Articular chondrocyte of knee joint (primary cell): ENCODE results near the gene NAPSA. TPM values are rescaled to one million over a fixed set of nuclear protein-coding genes. Genes with fewer than 3 reads are reported as not detected.

ENCODE experiments used
- total RNA-seq: library from RNA; depleted of rRNA; stranded (reverse); fragments of >200 nt; gene quantifications from 2 replicates; pipeline ENCODE4 v1.2.3, GENCODE V29; 2012

NAPSA gene
- total RNA-seq: 0.13 and 0.22 TPM in 2 replicates

GRCh38 chr19:50365434-50366306 is at the start of gene NAPSA:
Gene NAPSA (minus strand): TSS chr19:50365639. CDS start chr19:50365621, 18 bp downstream.

GRCh38 chr19:50383852-50384684 is 18.6 kb upstream of the NAPSA start, which contains the start of gene POLD1:
Gene POLD1 (plus strand): TSS chr19:50384347. CDS start chr19:50398852, 14,505 bp downstream.

GRCh38 chr19:50376166-50377050 is 11.0 kb upstream of the NAPSA start, which contains the start of gene NR1H2:
Gene NR1H2 (plus strand): TSS chr19:50376457. CDS start chr19:50377606, 1,149 bp downstream.

GRCh38 chr19:50329146-50329925 is 36.1 kb downstream of the NAPSA start, which contains the start of gene KCNC3:
Gene KCNC3 (minus strand): TSS chr19:50329377. CDS start chr19:50329082, 295 bp downstream.

Other genes starting within 250 kb of the NAPSA start
- gene IZUMO2, start 202.4 kb downstream of the NAPSA start, total RNA-seq: not detected in 2 replicates
- gene MYH14, start 162.0 kb downstream of the NAPSA start, total RNA-seq: 0.32 and 0.65 TPM in 2 replicates
- gene KCNC3, start 36.3 kb downstream of the NAPSA start, total RNA-seq: 0.13 TPM in 1 of 2 replicates, not detected in the other
- gene NR1H2, start 10.8 kb upstream of the NAPSA start, total RNA-seq: 49.3 and 57.5 TPM in 2 replicates
- gene POLD1, start 18.7 kb upstream of the NAPSA start, total RNA-seq: 9.4 and 10.5 TPM in 2 replicates
- gene SPIB, start 53.3 kb upstream of the NAPSA start, total RNA-seq: not detected in 2 replicates
- gene MYBPC2, start 67.3 kb upstream of the NAPSA start, total RNA-seq: not detected in 2 replicates
- 34.8 and 38.3 TPM in 2 replicates for gene EMC10, start 110.9 kb upstream of the NAPSA start, total RNA-seq
- 0.78 TPM in 1 of 2 replicates, not detected in the other for gene GARIN5A, start 111.2 kb upstream of the NAPSA start, total RNA-seq
- gene JOSD2, start 145.6 kb upstream of the NAPSA start, total RNA-seq: 18.9 and 21.6 TPM in 2 replicates
- not detected in 2 replicates for gene ASPDH, start 148.3 kb upstream of the NAPSA start, total RNA-seq
- not detected in 2 replicates for gene LRRC4B, start 202.8 kb upstream of the NAPSA start, total RNA-seq